Measurements from ENCODE around the gene LZTFL1.

LZTFL1 gene

GRCh38 chr3:45777746-45778386, 64.1 kb downstream of the LZTFL1 start:
- no peak for ATAC-seq
- TF ChIP-seq POU6F1 (CRISPR knock-in tag; IDR thresholded peaks at IDR 0.05; ENCODE audit: borderline replicate concordance, low read depth) (no peak), GLIS3 (CRISPR knock-in tag; IDR thresholded peaks at IDR 0.05) (no peak), ZFP3 (CRISPR knock-in tag; IDR thresholded peaks at IDR 0.05) (no peak), TCF4 (CRISPR knock-in tag; IDR thresholded peaks at IDR 0.05; ENCODE audit: borderline replicate concordance) (no peak), PATZ1 (CRISPR knock-in tag; IDR thresholded peaks at IDR 0.05; ENCODE audit: borderline replicate concordance) (no peak), ZNF70 (CRISPR knock-in tag; IDR thresholded peaks at IDR 0.05) (no peak), TSHZ2 (CRISPR knock-in tag; IDR thresholded peaks at IDR 0.05) (no peak)

GRCh38 chr3:45777111-45777745, 64.7 kb downstream of the LZTFL1 start:
- TF ChIP-seq CSDC2 (CRISPR knock-in tag; IDR thresholded peaks at IDR 0.05) (no peak), PATZ1 (CRISPR knock-in tag; IDR thresholded peaks at IDR 0.05; ENCODE audit: borderline replicate concordance) (no peak), GLIS3 (CRISPR knock-in tag; IDR thresholded peaks at IDR 0.05) (no peak), TCF4 (CRISPR knock-in tag; IDR thresholded peaks at IDR 0.05; ENCODE audit: borderline replicate concordance) (no peak), CSRNP3 (CRISPR knock-in tag; IDR thresholded peaks at IDR 0.05) (no peak), POU6F1 (CRISPR knock-in tag; IDR thresholded peaks at IDR 0.05; ENCODE audit: borderline replicate concordance, low read depth) (no peak), ZC3H10 (CRISPR knock-in tag; IDR thresholded peaks at IDR 0.05) (no peak), TSHZ2 (CRISPR knock-in tag; IDR thresholded peaks at IDR 0.05) (no peak), SNAI2 (CRISPR knock-in tag; IDR thresholded peaks at IDR 0.05) (no peak)
- ATAC-seq, result no peak
